Measurements from ENCODE around the gene MRFAP1. TPM values are rescaled to one million over a fixed set of nuclear protein-coding genes. Genes with fewer than 3 reads are reported as not detected.

MRFAP1 gene
- total RNA-seq (ENCODE audit: low replicate concordance) = 234 and 293 TPM in 2 replicates
- long read RNA-seq, transcript MRFAP1-201 (3 exons, 2,049 nt) = minor isoform, 374 of 1,298 reads
- long read RNA-seq, transcript MRFAP1-204 (1 exons, 1,982 nt) = minor isoform, 7 of 1,298 reads
- long read RNA-seq, transcript MRFAP1-202 (2 exons, 1,584 nt) = major isoform, 912 of 1,298 reads
- long read RNA-seq, partial matches to known transcripts = 0 of 1,298 reads
- long read RNA-seq, other reads (novel, unspliced or antisense) = 5 of 1,298 reads

DNA sequence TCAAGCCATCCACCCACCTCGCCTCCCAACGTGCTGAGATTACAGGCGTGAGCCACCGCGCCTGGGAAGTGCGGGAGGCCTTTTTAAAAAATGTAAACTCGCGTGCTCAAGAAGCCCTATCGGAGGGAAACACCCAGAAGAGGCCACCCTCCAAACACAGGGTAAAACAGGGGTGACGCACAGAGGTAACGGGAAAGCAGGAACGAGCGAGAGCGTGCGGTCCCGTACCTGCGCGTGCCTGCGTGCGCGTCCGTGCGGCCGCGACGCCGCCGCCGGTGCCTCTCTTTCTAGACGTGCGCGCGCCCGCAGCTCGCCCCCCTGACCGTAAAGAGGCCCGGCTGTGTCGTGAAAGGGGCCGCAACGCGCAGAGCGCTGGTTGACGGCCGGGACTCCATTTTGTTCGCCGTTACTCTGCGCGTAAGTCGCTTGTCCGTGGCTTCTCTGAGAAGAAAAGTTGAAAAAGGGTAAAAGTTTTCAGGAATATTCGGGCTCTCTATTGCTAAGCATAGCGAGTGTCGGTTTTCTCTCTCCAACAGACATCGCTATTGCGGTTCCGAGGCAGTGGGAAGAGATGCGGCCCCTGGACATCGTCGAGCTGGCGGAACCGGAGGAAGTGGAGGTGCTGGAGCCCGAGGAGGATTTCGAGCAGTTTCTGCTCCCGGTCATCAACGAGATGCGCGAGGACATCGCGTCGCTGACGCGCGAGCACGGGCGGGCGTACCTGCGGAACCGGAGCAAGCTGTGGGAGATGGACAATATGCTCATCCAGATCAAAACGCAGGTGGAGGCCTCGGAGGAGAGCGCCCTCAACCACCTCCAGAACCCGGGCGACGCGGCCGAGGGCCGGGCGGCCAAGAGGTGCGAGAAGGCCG lies at the start of gene MRFAP1:
MRFAP1 (plus strand) TSS at position 394 of the 872 bp plus-strand sequence; CDS start at position 572, 178 bp downstream.
- TF ChIP-seq, protein P1, sequence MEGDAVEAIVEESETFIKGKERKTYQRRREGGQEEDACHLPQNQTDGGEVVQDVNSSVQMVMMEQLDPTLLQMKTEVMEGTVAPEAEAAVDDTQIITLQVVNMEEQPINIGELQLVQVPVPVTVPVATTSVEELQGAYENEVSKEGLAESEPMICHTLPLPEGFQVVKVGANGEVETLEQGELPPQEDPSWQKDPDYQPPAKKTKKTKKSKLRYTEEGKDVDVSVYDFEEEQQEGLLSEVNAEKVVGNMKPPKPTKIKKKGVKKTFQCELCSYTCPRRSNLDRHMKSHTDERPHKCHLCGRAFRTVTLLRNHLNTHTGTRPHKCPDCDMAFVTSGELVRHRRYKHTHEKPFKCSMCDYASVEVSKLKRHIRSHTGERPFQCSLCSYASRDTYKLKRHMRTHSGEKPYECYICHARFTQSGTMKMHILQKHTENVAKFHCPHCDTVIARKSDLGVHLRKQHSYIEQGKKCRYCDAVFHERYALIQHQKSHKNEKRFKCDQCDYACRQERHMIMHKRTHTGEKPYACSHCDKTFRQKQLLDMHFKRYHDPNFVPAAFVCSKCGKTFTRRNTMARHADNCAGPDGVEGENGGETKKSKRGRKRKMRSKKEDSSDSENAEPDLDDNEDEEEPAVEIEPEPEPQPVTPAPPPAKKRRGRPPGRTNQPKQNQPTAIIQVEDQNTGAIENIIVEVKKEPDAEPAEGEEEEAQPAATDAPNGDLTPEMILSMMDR (conservative IDR thresholded peaks at IDR 0.05) = no peak
- no peaks in the 10 kb centered on the region for H3K9me3 Mint-ChIP-seq
- H3K36me3 Mint-ChIP-seq = peaks cover 30% of the 10 kb centered on the region
- peak within 1 kb of the TSS; percentile 99 for H3K27ac Mint-ChIP-seq
- peaks cover 12% of the 10 kb centered on the region for H3K4me1 Mint-ChIP-seq (ENCODE audit: unreplicated experiment)
- H3K27me3 Mint-ChIP-seq = no peaks in the 10 kb centered on the region
- DNase-seq (ENCODE audit: extremely low spot score, unreplicated experiment) = peak; percentile 94
- peak within 1 kb of the TSS; percentile 99 for H3K4me3 Mint-ChIP-seq

DNA sequence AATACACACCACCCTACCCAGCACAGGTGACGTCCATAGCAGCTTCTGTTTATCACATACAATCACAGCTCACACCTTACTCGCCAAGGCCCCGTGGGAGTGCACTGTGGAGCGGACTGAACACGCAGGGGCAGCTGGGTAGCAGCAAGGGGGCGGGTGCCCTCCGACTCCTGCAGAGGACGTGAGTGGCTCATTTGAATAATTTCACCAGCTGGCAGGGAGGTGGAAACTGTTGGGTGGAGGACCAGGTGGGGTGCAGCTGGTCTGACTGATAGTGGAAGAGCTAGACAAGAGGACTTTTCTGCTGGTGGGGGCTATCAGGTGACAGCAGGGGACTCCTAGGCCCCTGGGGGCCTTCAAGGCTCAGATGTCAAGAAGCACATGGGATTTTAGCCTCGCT lies 49.2 kb upstream of the MRFAP1 start:
- TF ChIP-seq, protein P1 (conservative IDR thresholded peaks at IDR 0.05) = no peak
- Mint-ChIP-seq H3K9me3 (no peaks in the 10 kb centered on the region), H3K27ac (no peak overlapping the region), H3K4me1 (ENCODE audit: unreplicated experiment) (no peaks in the 10 kb centered on the region), H3K4me3 (no peak overlapping the region), H3K27me3 (no peaks in the 10 kb centered on the region), H3K36me3 (no peaks in the 10 kb centered on the region)
- no peak for DNase-seq (ENCODE audit: extremely low spot score, unreplicated experiment)

DNA sequence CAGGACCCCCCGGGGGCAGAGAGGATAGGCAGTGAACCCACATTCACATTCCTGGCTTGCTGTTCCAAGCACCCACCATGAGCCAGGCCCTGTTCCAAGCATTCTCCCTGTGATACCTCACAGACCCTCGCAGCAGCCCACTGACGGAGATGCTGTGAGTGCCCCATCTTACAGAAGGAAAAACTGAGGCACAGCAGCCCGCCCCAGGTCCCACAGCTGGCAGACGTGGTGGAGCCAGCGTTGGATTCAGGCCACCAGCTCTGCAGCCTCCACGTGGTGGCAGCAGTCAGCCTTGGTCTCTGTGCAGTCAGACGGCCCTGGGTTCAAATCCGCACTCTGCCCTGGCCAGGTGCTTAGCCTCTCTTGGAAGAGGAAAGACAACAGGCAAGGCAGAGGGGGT lies 48.7 kb upstream of the MRFAP1 start:
- TF ChIP-seq, protein P1 (conservative IDR thresholded peaks at IDR 0.05) = no peak
- no peak overlapping the region for H3K4me3 Mint-ChIP-seq
- H3K27ac Mint-ChIP-seq = no peak overlapping the region
- H3K27me3 Mint-ChIP-seq = no peaks in the 10 kb centered on the region
- no peaks in the 10 kb centered on the region for H3K9me3 Mint-ChIP-seq
- no peaks in the 10 kb centered on the region for H3K36me3 Mint-ChIP-seq
- no peaks in the 10 kb centered on the region for H3K4me1 Mint-ChIP-seq (ENCODE audit: unreplicated experiment)
- DNase-seq (ENCODE audit: extremely low spot score, unreplicated experiment) = no peak

DNA sequence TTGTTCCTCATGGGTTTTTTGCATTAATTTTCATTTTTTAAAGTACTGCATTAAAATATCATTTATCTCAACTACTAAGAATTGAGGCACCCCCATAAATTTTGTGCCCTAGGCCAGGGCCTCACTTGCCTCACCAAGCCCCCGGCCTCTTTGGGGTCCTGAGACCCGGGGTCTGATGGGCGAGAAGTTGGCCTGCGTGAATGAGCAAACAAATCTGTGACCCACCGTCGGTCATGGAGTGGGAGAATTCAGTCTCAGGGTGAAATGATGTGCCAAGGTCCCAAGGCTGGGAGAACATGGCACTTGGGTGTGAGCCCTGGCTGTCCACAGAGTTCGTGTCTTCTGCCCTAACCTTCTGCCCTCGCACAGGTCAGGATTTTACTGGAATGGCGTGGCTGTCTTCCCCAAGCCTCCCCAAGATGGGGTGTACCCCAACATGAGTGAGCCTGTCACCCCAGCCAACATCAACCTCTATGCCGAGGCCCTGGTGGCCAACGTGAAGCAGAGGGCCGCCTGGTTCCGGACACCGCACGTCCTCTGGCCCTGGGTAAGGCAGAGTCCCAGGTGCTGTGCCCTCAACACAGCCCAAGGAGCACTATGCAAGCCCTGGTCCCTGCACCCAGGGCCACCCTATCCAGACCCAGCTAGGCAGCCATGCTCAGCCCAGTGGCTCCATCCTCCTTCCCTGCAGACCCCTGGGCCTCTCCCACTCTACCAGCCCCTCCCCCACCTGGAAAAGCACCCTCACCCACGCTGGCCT lies 47.5 kb upstream of the MRFAP1 start:
- Mint-ChIP-seq H3K27ac (no peak overlapping the region), H3K9me3 (no peaks in the 10 kb centered on the region), H3K27me3 (no peaks in the 10 kb centered on the region), H3K4me1 (ENCODE audit: unreplicated experiment) (no peaks in the 10 kb centered on the region), H3K4me3 (no peak overlapping the region), H3K36me3 (no peaks in the 10 kb centered on the region)
- no peak for DNase-seq (ENCODE audit: extremely low spot score, unreplicated experiment)
- TF ChIP-seq, protein P1 (conservative IDR thresholded peaks at IDR 0.05) = no peak

DNA sequence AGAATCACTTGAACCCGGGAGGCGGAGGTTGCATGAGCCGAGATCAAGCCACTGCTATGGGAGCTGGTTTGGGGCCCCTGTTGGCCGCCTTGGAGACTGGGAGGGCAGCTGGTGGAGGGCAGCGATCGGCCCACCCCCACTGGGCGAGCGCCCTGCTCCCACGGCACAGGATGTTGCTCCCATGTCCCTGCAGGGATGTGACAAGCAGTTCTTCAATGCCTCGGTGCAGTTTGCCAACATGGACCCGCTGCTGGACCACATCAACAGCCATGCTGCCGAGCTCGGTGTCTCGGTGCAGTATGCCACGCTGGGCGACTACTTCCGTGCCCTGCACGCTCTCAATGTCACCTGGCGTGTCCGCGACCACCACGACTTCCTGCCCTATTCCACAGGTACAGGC lies 46.1 kb upstream of the MRFAP1 start:
- Mint-ChIP-seq H3K4me3 (no peak overlapping the region), H3K27me3 (no peaks in the 10 kb centered on the region), H3K4me1 (ENCODE audit: unreplicated experiment) (no peaks in the 10 kb centered on the region), H3K9me3 (no peaks in the 10 kb centered on the region), H3K36me3 (no peaks in the 10 kb centered on the region), H3K27ac (no peak overlapping the region)
- no peak for DNase-seq (ENCODE audit: extremely low spot score, unreplicated experiment)
- TF ChIP-seq, protein P1 (conservative IDR thresholded peaks at IDR 0.05) = no peak
